Small intestine (tissue), 7 donors: ENCODE results near the gene CCDC187. TPM values are rescaled to one million over a fixed set of nuclear protein-coding genes. Genes with fewer than 3 reads are reported as not detected.

ENCODE experiments used
- DNase-seq, 2 donors: peaks; one replicate each; pipeline versions ENCODE4 v3.0.0 to v3.0.0-alpha.2; 2013
- FAIRE-seq: peaks from 2 replicates; lab custom pipeline; 2012; peaks lifted over from hg19 to GRCh38; lab: Jason Lieb, UNC
- H3K27ac ChIP-seq, 3 donors: one replicate each; pipeline ENCODE4 v1.5.1; 2013; ENCODE audit warnings: low read length in 2 of 3, mild to moderate bottlenecking in 2 of 3, control low read depth in 1 of 3, inconsistent platforms in 1 of 3, low read depth in 1 of 3, moderate library complexity in 1 of 3
- H3K27me3 ChIP-seq, 3 donors: one replicate each; pipeline ENCODE4 v1.6.1; 2013; ENCODE audit warnings: low read length in 3 of 3, inconsistent platforms in 1 of 3; ENCODE audit not compliant: control insufficient read depth in 3 of 3, insufficient read depth in 3 of 3
- H3K36me3 ChIP-seq, 3 donors: one replicate each; pipeline ENCODE4 v1.6.1; 2013; ENCODE audit warnings: low read length in 3 of 3, inconsistent platforms in 1 of 3, low read depth in 1 of 3, mild to moderate bottlenecking in 1 of 3, moderate library complexity in 1 of 3; ENCODE audit not compliant: control insufficient read depth in 3 of 3, insufficient read depth in 2 of 3
- H3K4me1 ChIP-seq, 3 donors: one replicate each; pipeline ENCODE4 v1.6.1; 2013; ENCODE audit warnings: low read length in 2 of 3, inconsistent platforms in 1 of 3, low read depth in 1 of 3, mild to moderate bottlenecking in 1 of 3, moderate library complexity in 1 of 3; ENCODE audit not compliant: control insufficient read depth in 3 of 3, insufficient read depth in 2 of 3
- H3K4me3 ChIP-seq, 3 donors: one replicate each; pipeline ENCODE4 v1.5.1; 2013; ENCODE audit warnings: low read length in 3 of 3, control low read depth in 1 of 3, inconsistent platforms in 1 of 3, low read depth in 1 of 3, mild to moderate bottlenecking in 1 of 3, moderate library complexity in 1 of 3
- H3K9me3 ChIP-seq, 2 donors: one replicate each; pipeline ENCODE4 v1.6.1; 2013; ENCODE audit warnings: low read depth in 1 of 2, low read length in 1 of 2; ENCODE audit not compliant: control insufficient read depth in 2 of 2, insufficient read depth in 1 of 2
- WGBS, 3 donors: extraction: QIAGEN DNeasy Blood & Tissue Kit; methylation state at CpG; one replicate each; pipeline ENCODE4 v1.1.7; 2013; 5-methylcytosine and 5-hydroxymethylcytosine counted together
- polyA plus RNA-seq, 4 donors: library from polyadenylated mRNA; stranded (reverse) in 3 of 4; unstranded in 1 of 4; fragments of 200-250 nt in 3 of 4; fragments of 120-200 nt in 1 of 4; gene quantifications; one replicate each; pipeline versions ENCODE4 v1.2.1 to v1.2.3, GENCODE V29; 2013
- donor health status: healthy with polysubstance abuse.
- donor health status: control.
- donor health status: control.
- donor health status: Bipolar disorder and iron deficiency.
- donor health status: healthy.

CCDC187 gene
- polyA plus RNA-seq, 4 donors = 0.01 to 2.7 TPM; not detected in 2

DNA sequence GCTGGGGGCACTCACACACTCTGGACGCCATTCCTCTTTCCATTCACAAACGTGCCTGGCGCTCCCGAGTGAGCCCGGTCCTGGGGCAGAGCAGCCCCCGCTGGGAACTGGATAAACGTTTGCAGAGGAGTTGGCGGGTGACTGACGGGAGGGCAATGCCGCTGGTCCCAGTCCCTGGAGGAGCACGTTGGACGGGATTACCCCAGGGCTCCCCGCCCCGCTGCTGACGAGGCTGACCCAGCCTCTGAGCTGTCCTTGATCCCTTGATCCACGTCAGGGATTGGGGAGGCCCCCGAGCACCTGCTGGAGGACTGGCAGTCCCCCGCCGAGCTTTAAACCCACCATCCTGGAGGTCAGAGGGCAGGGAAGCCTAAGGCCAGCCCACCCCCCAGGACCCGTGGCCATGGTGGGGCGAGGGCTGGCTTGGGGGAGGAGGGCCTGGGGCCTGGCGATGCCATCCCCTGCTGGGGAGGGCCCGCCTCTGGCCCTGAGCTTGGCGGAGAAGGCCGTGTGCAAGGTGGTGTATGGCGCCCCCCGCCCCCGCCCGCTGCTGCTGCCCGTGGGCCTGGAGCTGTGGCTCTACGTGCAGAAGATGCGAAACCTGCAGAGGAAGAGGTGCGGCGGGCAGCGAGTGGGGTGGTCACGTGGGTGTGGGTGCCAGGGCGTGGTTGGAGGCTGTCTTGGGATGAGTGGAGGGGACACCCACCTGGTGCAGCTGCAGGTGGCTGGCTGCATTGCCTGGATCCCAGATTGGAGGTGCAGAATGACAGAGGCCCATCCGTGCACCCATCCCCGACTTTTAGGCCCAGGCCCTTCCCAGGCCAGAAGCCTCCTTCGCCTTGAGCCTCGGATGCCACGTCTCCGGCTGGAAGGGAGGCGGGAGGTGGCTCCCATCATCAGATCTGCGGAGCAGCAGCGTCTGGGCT lies 27.9 kb upstream of the CCDC187 start:
- H3K4me1 ChIP-seq = peaks cover 0 to 24% (median 0%) of the 10 kb centered on the region in 3 donors
- FAIRE-seq = no peak
- no peaks in the 10 kb centered on the region for H3K9me3 ChIP-seq
- H3K4me3 ChIP-seq = no peak overlapping the region
- peaks cover 0 to 25% (median 0%) of the 10 kb centered on the region in 3 donors for H3K36me3 ChIP-seq
- H3K27ac ChIP-seq = no peak overlapping the region
- H3K27me3 ChIP-seq = peaks cover 0 to 4% (median 0%) of the 10 kb centered on the region in 3 donors
- no peak for DNase-seq
- 56 to 79% (median 64%) methylated on average over 40 to 46 of the region's 46 CpGs for whole genome bisulfite sequencing, 3 donors

DNA sequence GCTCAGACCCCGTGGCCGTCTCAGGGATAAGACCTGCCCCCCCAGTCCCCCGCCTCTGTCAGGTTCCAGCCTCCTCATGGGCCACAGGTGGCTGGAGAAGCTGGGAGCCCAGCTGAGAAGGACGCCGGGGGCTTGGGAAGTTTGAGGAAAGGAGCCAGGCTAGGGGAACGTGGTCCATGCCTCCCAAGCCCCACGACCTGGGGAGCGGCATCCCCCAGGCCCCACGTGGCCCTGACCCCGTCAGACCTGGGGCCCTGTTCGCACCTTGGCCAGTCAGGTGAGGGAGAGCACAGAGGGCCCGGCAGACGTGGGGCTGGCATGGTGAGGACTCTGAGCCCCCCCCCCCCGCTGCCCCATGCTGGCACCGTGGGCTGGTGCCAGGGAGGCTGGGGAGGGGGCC lies 27.1 kb upstream of the CCDC187 start:
- Histone ChIP-seq H3K4me3 (no peak overlapping the region), H3K4me1 (peaks cover 0 to 30% (median 0%) of the 10 kb centered on the region in 3 donors), H3K27me3 (peaks cover 0 to 4% (median 0%) of the 10 kb centered on the region in 3 donors), H3K36me3 (peaks cover 0 to 21% (median 0%) of the 10 kb centered on the region in 3 donors), H3K9me3 (no peaks in the 10 kb centered on the region), H3K27ac (no peak overlapping the region)
- no peak for FAIRE-seq
- 66 to 83% (median 82%) methylated on average over 12 to 15 of the region's 15 CpGs for WGBS, 3 donors
- DNase-seq = no peak

DNA sequence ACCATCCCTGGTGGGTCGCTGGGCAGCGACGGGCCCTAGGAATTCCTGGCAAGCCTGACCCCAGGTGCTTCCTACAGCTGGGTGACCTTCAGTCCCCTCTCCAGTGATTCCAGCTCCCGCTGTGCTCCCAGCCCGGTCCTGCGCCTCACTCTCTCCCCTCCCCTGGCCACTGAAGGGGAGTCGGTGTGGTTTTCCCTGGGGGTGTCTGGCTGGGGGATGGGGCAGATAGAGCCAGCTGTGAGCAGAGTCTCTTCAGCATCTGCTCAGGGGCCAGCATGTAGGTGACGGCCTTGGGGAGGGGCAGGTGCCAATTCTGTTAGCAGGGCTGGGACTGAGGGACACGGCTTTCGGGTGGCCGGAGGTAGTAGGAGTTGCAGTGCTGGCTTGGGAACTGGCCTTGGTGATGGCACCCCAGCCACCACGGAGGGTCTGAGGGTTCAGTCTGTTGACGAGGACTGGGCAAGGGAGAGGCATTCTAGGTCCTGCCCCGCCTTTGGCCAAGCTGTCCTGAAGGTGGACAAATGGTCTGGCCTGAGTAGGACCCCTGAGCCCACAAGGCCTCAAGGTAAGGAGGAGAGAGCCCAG lies 26.6 kb upstream of the CCDC187 start:
- 61 to 80% (median 71%) methylated on average over 14 of the region's 14 CpGs for WGBS, 3 donors
- no peak for FAIRE-seq

GRCh38 chr9:136329636-136330405 lies 25.9 kb upstream of the CCDC187 start:
- FAIRE-seq (no peak), DNase-seq (no peak)
- WGBS, 3 donors = 86 to 89% (median 86%) methylated on average over 23 of the region's 23 CpGs

More for the DNA sequence above, 26.6 kb upstream of the CCDC187 start:
- DNase-seq = no peak
- peaks cover 0 to 4% (median 0%) of the 10 kb centered on the region in 3 donors for H3K27me3 ChIP-seq
- no peak overlapping the region for H3K27ac ChIP-seq
- H3K4me1 ChIP-seq = peaks cover 0 to 32% (median 0%) of the 10 kb centered on the region in 3 donors
- H3K9me3 ChIP-seq = no peaks in the 10 kb centered on the region
- H3K36me3 ChIP-seq = peaks cover 0 to 21% (median 0%) of the 10 kb centered on the region in 3 donors
- no peak overlapping the region for H3K4me3 ChIP-seq

GRCh38 chr9:136329211-136329627 lies 25.3 kb upstream of the CCDC187 start:
- Histone ChIP-seq H3K27me3 (peaks cover 0 to 4% (median 0%) of the 10 kb centered on the region in 3 donors), H3K4me1 (peaks cover 0 to 32% (median 0%) of the 10 kb centered on the region in 3 donors), H3K4me3 (peak overlapping the region in 1 of 3 donors; percentile 55), H3K27ac (no peak overlapping the region), H3K36me3 (peaks cover 0 to 16% (median 0%) of the 10 kb centered on the region in 3 donors), H3K9me3 (no peaks in the 10 kb centered on the region)
- FAIRE-seq = no peak
- no peak for DNase-seq
- 77 to 82% (median 82%) methylated on average over 18 to 19 of the region's 19 CpGs for WGBS, 3 donors

More at GRCh38 chr9:136329636-136330405, 25.9 kb upstream of the CCDC187 start:
- Histone ChIP-seq H3K4me1 (peaks cover 0 to 32% (median 0%) of the 10 kb centered on the region in 3 donors), H3K36me3 (peaks cover 0 to 21% (median 0%) of the 10 kb centered on the region in 3 donors), H3K4me3 (no peak overlapping the region), H3K27me3 (peaks cover 0 to 4% (median 0%) of the 10 kb centered on the region in 3 donors), H3K27ac (no peak overlapping the region), H3K9me3 (no peaks in the 10 kb centered on the region)

GRCh38 chr9:136328622-136329041 lies 24.7 kb upstream of the CCDC187 start:
- peak overlapping the region in 1 of 3 donors; percentile 65 for H3K27ac ChIP-seq
- peak in 1 of 2 donors; percentile 49 for DNase-seq
- peak overlapping the region in 1 of 3 donors; percentile 55 for H3K4me3 ChIP-seq

GRCh38 chr9:136328011-136328621 lies 24.2 kb upstream of the CCDC187 start:
- H3K9me3 ChIP-seq = no peaks in the 10 kb centered on the region
- no peak for FAIRE-seq
- 24 to 33% (median 25%) methylated on average over 12 to 13 of the region's 13 CpGs for WGBS, 3 donors

More at GRCh38 chr9:136328622-136329041, 24.7 kb upstream of the CCDC187 start:
- H3K4me1 ChIP-seq = peaks cover 0 to 32% (median 0%) of the 10 kb centered on the region in 3 donors
- WGBS, 3 donors = 30 to 44% (median 33%) methylated on average over 15 of the region's 15 CpGs
- H3K27me3 ChIP-seq = peaks cover 0 to 4% (median 0%) of the 10 kb centered on the region in 3 donors
- H3K36me3 ChIP-seq = peaks cover 0 to 11% (median 0%) of the 10 kb centered on the region in 3 donors
- no peak for FAIRE-seq
- H3K9me3 ChIP-seq = no peaks in the 10 kb centered on the region

More at GRCh38 chr9:136328011-136328621, 24.2 kb upstream of the CCDC187 start:
- peak overlapping the region; percentile 17 to 55 (median 45) for H3K4me3 ChIP-seq
- peak in 1 of 2 donors; percentile 66 for DNase-seq
- H3K4me1 ChIP-seq = peaks cover 0 to 32% (median 0%) of the 10 kb centered on the region in 3 donors
- H3K36me3 ChIP-seq = peaks cover 0 to 11% (median 0%) of the 10 kb centered on the region in 3 donors
- peak overlapping the region in 1 of 3 donors; percentile 65 for H3K27ac ChIP-seq
- H3K27me3 ChIP-seq = peaks cover 0 to 4% (median 0%) of the 10 kb centered on the region in 3 donors
